Breast epithelium (tissue), 3 donors: ENCODE measurements around the gene TECRL.

Experiments
- POLR2A ChIP-seq: fragments of 450-650 bp; IDR thresholded peaks from one replicate; pipeline ENCODE4 v1.6.1; 2016; ENCODE audit warnings: antibody characterized with exemption, mild to moderate bottlenecking, moderate library complexity
- POLR2AphosphoS5 ChIP-seq, 3 donors: sonication (generic); formaldehyde crosslinking; IDR thresholded peaks; one replicate each; pipeline ENCODE4 v1.6.1; 2017; ENCODE audit warnings: antibody characterized with exemption in 3 of 3
- TF ChIP-seq, protein P1 (sequence below), 3 donors: fragments of 450-650 bp; IDR thresholded peaks; one replicate each; pipeline ENCODE4 v1.5.1; 2016 to 2017; ENCODE audit warnings: antibody characterized with exemption in 3 of 3, mild to moderate bottlenecking in 3 of 3, moderate library complexity in 3 of 3

DNA sequence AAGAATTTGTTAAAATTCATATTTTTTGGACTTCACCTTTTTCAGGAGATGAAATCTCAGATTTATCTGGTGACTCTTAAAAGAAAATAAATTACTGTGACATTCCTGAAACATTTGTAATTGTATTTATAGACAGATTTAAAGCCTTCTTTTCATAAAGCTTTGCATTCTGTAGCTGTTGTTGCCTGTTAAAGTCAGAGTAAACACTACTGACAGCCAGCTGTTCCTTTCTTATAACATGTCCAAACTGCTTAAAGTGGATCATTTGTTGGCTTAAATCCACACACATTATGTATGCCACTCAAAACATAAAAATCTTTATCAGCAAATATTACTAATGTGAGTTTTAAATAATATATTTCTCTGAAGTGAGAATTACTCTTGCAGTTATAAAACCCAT, 157.5 kb downstream of the TECRL start:
- TF ChIP-seq, protein P1, sequence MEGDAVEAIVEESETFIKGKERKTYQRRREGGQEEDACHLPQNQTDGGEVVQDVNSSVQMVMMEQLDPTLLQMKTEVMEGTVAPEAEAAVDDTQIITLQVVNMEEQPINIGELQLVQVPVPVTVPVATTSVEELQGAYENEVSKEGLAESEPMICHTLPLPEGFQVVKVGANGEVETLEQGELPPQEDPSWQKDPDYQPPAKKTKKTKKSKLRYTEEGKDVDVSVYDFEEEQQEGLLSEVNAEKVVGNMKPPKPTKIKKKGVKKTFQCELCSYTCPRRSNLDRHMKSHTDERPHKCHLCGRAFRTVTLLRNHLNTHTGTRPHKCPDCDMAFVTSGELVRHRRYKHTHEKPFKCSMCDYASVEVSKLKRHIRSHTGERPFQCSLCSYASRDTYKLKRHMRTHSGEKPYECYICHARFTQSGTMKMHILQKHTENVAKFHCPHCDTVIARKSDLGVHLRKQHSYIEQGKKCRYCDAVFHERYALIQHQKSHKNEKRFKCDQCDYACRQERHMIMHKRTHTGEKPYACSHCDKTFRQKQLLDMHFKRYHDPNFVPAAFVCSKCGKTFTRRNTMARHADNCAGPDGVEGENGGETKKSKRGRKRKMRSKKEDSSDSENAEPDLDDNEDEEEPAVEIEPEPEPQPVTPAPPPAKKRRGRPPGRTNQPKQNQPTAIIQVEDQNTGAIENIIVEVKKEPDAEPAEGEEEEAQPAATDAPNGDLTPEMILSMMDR (IDR thresholded peaks at IDR 0.05), result no peak
- TF ChIP-seq POLR2A, result no peak
- TF ChIP-seq POLR2AphosphoS5 (IDR thresholded peaks at IDR 0.05), result no peak
